Prostate gland (tissue), 2 donors: Measurements from ENCODE around the gene NKD2.

Source experiments
- POLR2A ChIP-seq: fragments of 450-650 bp; IDR thresholded peaks from one replicate; pipeline ENCODE4 v1.6.1; 2016; ENCODE audit warnings: antibody characterized with exemption, mild to moderate bottlenecking
- POLR2AphosphoS5 ChIP-seq: sonication (generic); formaldehyde crosslinking; IDR thresholded peaks from one replicate; pipeline ENCODE4 v1.6.1; 2017; ENCODE audit warnings: antibody characterized with exemption
- TF ChIP-seq, protein P1 (sequence below), 4 experiments: fragments of 200-600 bp in 2 of 4; fragments of 450-650 bp in 2 of 4; sonication (generic) in 2 of 4; IDR thresholded peaks; 1 replicate in 3 of 4; 2 replicates in 1 of 4; pipeline ENCODE4 v1.5.1; 2016 to 2019; ENCODE audit warnings: antibody characterized with exemption in 4 of 4, mild to moderate bottlenecking in 2 of 4, moderate library complexity in 2 of 4

DNA sequence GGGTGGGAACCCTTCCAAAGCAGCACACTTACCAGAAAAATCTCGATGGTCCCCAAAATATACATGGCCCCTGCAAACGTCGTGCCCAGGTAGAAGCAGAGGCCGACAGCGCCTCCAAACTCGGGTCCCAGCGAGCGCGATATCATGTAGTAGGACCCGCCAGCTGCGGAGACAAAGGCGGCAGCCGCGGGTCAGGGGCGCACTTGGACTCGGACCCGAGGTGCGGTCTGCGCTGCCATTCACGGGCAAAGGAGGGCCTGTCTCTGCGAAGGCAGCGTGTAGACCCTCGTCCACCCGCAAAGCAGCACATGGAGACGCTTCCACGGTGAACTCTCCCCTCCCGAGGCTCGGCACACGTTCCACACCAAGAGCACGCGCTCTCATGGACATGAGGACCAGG, 78.3 kb downstream of the NKD2 start:
- TF ChIP-seq, protein P1, sequence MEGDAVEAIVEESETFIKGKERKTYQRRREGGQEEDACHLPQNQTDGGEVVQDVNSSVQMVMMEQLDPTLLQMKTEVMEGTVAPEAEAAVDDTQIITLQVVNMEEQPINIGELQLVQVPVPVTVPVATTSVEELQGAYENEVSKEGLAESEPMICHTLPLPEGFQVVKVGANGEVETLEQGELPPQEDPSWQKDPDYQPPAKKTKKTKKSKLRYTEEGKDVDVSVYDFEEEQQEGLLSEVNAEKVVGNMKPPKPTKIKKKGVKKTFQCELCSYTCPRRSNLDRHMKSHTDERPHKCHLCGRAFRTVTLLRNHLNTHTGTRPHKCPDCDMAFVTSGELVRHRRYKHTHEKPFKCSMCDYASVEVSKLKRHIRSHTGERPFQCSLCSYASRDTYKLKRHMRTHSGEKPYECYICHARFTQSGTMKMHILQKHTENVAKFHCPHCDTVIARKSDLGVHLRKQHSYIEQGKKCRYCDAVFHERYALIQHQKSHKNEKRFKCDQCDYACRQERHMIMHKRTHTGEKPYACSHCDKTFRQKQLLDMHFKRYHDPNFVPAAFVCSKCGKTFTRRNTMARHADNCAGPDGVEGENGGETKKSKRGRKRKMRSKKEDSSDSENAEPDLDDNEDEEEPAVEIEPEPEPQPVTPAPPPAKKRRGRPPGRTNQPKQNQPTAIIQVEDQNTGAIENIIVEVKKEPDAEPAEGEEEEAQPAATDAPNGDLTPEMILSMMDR (IDR thresholded peaks at IDR 0.05) = no peak
- no peak for TF ChIP-seq POLR2A
- no peak for TF ChIP-seq POLR2AphosphoS5
